NCI-H2196 (cell line): ENCODE measurements around the gene PHAF1.

Source experiments
- DNase-seq: peaks from one replicate; lab custom pipeline; 2025; ENCODE audit not compliant: unreplicated experiment; lab: John Stamatoyannopoulos, UW

Gene PHAF1

GRCh38 chr16:67146523-67147357 lies 37.0 kb downstream of the PHAF1 start:
- no peak for DNase-seq

DNA sequence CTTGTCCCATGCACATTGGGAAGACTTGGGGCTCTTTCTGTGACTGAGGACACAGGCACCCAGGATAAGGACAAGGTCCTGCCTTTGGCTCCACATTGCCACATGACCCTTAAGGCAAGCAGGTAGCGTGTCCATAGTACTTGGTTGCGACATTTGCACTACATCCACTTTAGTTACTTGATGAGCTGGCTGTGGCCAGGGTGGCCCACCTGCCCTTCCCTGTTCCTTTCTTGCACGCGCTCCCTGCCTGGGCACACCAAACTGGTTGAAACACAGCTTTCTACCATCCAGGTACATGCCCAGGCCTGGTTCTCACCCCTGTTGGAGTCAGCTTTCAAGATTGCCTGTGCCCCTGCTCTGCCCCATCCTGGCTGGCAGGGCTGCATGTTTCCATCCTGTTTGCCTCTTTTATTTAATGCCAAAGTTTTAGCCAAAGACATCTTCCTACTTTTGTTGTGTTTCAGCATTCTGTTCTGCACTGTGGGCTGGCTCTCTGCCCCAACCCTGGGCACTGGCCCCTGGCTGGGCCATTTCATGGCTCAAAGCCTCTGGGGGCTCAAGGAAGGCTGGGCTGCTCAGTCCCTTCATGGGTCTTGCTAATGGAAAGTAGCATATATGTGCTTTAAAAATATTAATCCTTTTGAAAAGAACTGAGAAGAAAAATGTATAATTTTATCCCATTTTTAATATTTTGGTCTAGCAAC lies 37.8 kb downstream of the PHAF1 start:
- DNase-seq, result no peak

- DNase-seq, result no peak
These were observed 38.5 kb downstream of the PHAF1 start for GRCh38 chr16:67148221-67148620.

- no peak for DNase-seq
These were observed 39.0 kb downstream of the PHAF1 start for GRCh38 chr16:67148656-67149275.

DNA sequence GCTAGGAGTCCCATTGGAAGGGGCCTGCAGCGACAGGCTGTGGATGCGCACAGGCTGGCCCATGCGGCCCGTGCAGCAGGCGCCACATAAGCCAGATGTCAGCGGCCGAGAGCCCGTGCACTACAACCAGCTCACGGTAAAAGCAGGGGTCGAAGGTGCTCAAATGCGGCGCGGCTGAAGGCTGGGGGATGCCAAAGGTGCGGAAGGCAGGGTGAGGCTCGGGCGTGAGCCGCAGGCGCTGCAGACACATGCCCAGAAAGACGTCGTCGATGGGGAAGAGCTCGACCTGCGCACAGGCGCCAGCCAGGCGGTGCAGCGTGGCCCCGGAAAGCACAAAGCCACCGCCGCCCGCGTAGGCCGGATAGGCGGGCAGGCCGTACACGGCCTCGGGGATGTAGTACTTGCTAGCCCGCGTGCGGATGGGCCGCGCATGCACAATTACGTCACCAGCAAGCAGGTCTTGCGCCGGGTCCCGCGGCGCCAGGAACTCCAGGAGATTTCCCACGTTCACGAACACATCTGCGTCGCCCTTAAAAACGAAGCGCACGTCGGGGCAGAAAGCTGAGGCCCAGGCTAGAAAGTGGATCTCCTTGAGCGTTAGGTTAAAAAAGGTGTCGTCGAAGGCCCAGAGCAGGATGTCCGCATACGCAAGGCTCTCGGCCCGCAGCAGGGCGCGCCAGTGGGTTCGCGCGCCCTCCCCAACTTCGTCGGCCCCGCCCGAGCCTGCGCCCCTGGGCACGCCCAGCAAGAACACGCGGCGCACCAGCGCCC lies 39.7 kb downstream of the PHAF1 start:
- DNase-seq, result no peak

DNA sequence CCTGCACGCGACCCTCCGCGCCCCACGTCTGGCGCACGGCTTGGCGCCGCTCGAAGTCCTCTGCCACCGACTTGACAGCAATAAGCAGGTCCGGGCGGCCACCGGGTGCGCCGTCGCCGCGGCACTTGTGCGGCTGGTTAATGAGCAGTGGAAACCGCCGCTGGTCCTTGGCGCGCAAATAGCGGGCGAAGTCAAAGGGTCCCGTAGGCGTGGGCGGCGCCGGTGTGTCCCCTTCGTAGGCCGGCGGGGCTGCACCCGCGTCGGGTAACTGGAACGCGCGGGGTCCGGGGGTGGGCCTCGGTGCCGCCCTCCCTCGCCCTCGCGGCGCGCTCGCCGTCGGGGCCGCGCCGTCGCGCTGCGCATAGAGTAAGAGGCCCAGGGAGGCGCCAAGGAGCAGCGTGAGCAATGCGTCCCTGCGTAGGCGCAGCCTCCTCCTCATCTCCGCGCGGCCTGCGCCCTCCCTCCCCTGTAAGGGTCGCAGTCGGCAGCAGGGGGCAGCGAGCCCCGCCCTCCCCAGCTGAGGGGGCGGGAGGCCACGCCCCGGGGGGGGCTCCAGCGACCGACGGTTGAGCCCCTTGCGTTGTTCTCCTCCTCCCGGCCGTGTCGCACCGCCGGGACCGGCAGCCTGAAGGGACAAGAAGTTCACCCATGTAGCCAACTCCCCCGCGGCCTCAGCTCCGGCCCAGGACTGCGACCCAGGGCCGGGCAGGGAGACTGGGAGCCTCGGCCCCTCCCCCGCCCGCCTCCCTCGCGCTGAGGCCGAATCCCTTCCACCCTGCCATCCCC lies 40.5 kb downstream of the PHAF1 start:
- DNase-seq, result peak; percentile 37

DNA sequence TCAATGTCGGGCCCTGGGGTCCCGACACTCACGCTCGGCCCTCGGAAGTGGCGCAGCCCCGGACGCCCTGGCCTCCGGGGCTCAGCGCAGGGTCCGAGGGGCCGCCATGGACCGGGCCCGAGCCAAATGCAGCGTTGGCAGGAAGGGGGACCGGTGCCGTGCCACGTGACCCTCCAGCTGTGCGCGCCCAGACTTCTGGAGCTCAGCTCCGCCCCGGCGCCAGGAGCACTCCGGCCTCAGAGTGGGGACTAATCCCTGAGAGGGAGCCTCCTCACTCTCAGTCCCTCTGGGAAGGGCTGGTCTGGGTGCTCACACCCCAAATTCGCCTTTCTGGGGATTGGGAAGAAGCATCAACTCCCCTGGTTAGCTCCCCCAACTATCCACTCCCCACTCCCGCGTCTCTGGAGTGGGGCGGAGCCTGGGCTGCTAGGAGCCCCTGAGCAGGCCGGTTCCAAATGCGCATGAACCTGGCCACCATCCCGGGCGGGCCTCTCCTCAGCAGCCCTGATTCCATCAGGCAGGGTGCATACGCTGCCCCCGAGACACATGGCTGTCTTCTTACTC lies 41.2 kb downstream of the PHAF1 start, which contains the start of gene B3GNT9:
TSS of gene B3GNT9 (minus strand) at position 166 of the 564 bp plus-strand sequence. CDS start 513 bp downstream, outside the sequence.
- DNase-seq, result peak; percentile 68

DNA sequence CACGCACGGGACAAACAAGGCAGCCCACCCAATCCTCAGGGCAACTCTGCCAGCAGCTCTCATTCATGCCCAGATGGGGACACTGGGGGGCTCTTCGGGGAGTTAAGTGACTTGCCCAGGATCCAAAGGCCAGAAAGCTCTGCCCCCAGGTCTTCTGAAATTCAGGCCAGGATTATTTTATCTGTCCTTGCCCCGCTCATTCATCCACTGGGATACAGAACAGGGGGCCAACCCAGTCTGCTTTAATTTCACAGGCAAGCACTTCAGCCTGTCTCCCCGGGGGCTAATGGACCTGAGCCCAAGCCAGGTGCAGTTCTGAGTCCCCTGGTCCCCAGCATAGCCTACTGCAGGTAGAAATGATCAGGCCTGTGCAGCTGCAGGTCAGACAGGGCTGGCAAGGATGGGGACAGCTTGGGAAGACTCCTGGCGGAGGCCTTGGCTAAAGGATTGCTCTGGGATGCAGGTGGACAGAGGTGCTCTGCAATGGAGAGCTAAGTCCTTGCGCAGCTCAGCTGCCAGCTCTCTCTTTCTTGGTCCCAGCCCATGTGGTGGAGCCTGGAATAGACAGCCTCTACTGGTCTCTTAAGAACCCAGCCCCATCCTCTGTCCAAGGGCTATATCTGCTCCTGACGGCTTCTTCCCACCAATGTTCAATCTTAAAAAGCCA lies 41.8 kb downstream of the PHAF1 start:
- no peak for DNase-seq

DNA sequence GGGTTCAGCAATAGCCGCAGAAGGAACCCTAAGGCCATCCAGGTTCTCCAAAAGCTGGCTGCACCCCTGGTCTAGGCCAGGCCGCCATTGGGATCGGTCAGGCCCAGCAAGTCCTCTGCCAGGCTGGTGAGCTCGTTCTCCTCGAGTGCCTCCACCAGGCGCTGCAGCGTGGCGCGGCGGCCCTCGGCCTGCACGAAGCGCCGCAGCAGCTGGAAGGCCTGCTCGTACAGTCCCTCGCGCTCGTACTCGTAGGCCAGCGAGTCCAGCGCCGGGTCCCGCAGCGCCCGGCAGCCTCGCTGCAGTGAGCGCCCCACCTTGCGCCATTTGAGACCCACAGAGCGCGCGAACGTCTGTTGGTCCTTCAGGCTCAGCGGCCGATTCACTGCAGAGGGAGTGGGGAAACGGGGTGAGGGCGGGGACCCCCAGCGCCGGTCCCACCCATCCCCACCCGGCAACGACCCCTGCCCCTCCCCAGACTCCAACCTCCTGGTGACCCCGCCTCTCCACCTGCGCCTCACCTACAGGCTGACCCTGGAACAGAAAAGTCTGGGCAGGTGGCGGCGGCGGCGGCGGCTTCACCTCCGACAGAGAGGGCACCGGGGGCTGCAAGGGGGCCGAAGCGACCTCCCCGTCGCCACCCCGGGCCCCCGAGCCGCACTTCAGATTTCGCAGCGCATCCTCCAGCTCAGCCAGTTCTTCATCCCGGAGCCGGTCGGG lies 45.0 kb downstream of the PHAF1 start:
- no peak for DNase-seq

DNA sequence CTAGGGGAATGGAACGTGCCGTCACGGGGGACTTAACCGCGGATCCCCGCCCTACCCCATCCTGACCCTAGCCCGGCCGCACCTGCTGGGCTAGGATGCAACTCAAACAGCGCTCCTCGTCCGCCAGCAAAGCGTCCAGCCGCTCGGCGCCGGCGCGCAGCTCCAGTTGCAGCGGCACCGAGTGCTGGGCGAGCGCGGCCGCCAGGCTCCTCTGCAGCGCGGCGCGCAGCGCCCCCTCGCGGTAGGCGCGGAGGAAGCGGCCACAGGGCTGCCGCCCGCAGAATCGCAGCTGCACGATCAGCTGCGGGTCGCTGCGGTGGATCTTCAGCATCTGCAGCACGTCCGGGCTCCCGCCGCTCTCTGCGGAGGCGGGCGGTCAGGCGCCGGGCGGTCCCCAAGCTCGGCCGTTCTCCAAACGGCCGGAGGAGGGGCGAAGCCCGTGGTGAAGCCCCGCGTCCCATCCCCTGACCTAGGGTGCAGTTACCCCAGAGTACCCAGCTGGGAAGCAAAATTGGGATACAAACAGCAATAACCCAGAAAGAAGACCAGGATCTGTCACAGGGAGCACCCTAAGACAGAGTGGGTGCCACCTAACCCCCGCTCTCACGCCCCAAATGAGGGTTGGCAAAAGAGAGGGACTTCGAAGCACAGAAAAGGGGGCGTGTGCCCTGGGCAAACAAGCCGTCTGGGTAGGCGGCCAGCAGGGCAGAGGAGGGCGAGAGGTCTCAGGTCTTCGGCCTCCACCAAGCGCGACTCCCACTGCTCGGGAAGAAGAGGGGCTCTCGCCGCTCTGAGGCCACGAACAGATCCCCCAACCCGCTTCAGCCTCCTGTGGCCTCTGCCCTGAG lies 45.8 kb downstream of the PHAF1 start:
- DNase-seq, result peak; percentile 71

DNA sequence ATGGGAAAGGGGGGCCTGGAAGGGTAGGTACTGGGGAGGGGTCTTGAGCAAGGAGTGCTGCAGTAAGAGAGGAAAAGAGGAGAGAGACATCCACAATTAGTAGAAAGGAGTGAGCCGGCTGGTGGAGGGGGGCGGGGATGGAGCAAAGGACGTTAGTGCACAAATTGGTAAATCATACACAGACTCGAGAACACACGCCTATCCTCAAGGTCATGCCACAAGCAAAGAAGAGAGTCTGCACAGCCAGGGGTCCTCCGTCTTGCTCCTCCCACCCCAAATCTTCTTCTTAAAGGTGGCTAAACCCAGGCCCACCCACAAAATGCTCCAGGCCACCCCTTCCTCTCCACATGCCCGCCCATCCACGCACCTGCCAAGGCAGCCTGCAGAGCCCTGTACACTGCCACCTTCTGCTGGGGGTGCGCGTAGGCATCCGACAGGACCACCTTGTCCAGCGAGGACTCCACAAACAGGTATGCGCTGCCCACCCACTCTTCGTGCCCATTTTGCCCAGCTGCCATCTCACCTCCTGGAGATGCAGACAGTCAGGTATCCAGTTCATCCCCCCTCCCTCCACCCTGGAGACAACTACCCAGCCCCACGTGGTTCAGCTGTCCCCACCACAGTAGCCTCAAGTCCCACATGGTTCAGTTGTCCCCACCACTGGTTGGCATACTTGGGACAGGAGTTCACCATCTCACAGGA lies 46.6 kb downstream of the PHAF1 start:
- no peak for DNase-seq

DNA sequence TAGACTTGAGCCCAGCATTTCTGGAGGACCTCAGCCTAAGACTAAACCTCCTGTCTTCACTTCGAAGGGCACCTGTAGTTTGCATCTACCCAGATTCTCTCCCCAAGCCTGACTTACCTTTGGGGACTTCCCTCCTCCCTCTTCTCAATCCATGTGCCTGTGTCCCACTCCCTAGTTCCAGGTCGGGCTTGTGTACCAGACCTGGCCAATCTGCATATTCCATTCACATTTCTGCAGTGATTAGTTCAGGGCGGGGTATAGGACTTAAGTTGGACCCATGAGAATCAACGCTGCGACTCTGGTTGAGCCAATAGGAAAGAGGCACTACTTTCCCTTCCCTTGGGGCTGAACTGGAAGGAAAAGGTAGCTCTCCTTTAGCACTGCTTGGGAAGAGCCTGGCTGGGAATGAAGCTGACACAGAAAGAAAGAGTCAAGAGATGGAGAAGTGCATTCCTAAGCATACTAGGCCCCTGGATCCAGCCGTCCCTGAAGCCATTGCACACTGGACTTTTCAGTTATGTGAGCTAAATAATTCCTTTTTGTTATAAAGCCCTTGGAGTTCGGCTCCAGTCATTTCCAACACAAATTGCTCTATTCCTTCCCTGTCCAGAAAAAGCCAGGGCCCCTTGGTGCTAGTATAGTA lies 47.5 kb downstream of the PHAF1 start:
- no peak for DNase-seq

DNA sequence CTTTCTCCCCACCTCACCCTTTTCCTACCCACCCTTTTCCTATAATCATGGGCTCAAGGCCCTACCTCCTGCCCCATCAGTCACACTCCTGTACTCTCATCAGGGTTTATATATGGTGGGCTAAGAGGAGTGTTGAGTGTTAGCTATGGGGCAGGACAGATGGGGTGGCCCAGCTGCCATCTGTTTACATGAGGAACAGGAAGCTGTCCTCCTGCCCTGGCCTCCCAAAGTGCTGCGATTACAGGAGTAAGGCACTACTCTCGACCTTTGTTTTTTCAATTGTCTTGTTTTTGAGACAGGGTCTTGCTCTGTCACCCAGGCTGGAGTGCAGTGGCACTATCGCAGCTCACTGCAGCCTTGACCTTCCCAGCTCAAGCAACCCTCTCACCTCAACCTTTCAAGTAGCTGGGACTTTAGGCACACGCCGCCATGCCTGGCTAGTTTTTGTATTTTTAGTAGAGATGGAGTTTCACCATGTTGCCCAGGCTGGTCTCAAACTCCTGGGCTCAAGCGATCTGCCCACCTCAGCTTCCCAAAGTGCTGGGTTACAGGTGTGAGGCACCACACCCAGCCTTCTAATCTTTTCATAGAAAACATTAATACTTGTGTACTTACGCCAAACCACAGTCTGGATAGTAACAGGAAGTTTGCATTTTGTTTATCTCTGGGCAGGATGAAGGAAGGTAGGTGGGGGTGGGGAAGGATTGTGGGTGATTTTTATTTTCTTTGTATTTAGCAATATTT lies 48.3 kb downstream of the PHAF1 start:
- DNase-seq, result no peak

DNA sequence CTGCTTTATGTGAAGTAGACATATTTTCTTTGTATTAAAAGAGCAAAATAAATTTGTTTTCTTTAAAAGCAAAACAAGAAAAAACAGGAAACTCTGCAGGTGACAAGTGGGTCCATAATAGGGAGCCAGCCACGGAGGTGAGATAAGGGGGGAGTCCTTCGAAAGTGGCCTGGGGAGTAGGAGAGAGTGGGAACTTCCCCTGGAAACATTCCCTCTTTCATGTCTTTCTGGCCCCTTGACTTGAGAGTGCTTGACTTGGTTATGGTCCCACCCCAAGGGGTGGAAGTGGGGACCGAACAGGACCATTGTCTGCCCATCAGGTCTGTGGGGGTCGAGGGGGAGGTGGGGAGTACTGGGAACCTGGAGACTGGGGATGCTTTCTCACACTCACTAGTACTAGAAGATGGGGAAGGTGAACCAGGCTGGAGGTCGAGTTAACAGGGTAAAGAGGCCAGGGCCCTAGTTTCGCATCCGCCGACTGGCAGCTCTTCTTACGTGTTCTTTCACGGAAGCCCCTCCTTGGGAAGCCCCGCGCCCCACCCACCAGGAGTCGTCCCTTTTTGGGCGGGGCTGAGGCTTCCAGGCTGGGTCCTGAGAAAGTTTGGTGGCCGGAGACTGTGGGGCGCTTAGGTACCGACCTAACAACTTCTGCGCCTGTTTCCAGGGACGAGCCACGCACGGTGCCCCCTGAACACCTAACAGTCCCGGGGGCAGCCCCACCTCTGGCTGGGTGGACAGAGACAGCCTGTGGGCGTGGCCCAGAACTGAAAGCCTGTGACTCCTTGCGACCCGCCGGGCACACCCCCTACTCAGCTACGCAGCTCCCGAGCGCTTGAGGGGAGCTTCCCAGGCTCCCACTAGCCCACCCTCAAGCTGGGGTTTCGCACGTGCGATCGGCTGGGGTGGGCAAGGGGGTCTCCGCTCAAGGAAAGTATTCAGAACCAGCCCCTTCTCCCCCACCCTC lies 49.2 kb downstream of the PHAF1 start:
- DNase-seq, result no peak

GRCh38 chr16:67161595-67162058 lies 51.9 kb downstream of the PHAF1 start:
- no peak for DNase-seq
